GM12872 (cell line): ENCODE measurements around the gene IRS2.

Experiments
- CTCF ChIP-seq: IDR thresholded peaks from 3 replicates; pipeline ENCODE4 v1.5.1; 2011; ENCODE audit warnings: low read depth, mild to moderate bottlenecking, low read length, moderate library complexity; ENCODE audit not compliant: insufficient read depth

IRS2 gene

GRCh38 chr13:109773786-109774185 is 12.6 kb downstream of the IRS2 start:
- TF ChIP-seq CTCF, result no peak

GRCh38 chr13:109773276-109773675 is 13.1 kb downstream of the IRS2 start:
- TF ChIP-seq CTCF, result no peak

- no peak for TF ChIP-seq CTCF
These were observed 14.5 kb downstream of the IRS2 start for GRCh38 chr13:109771926-109772325.

GRCh38 chr13:109770436-109770835 is 15.9 kb downstream of the IRS2 start:
- no peak for TF ChIP-seq CTCF

- TF ChIP-seq CTCF, result no peak
These were observed 16.5 kb downstream of the IRS2 start for GRCh38 chr13:109769921-109770320.

- TF ChIP-seq CTCF, result no peak
These were observed 17.1 kb downstream of the IRS2 start for GRCh38 chr13:109769275-109769674.

- no peak for TF ChIP-seq CTCF
These were observed 17.8 kb downstream of the IRS2 start for GRCh38 chr13:109768616-109769015.

- no peak for TF ChIP-seq CTCF
These were observed 18.2 kb downstream of the IRS2 start for GRCh38 chr13:109768176-109768575.
